ENCODE results near the gene AMPH.

AMPH gene

GRCh38 chr7:38630720-38631673 is at the start of gene AMPH:
TSS of gene AMPH (minus strand) at chr7:38631373. CDS start at chr7:38631351, 22 bp downstream.
- peak; percentile 16 to 51 for DNase-seq

GRCh38 chr7:38679419-38679818 is 48.2 kb upstream of the AMPH start:
- DNase-seq: no peak

- DNase-seq: no peak
Measured at GRCh38 chr7:38678698-38679054, 47.5 kb upstream of the AMPH start.

- DNase-seq: no peak
Measured at GRCh38 chr7:38677981-38678697, 47.0 kb upstream of the AMPH start.

- no peak for DNase-seq
Measured at GRCh38 chr7:38675494-38676106, 44.4 kb upstream of the AMPH start.

- DNase-seq: no peak
Measured at GRCh38 chr7:38674513-38674912, 43.3 kb upstream of the AMPH start.

GRCh38 chr7:38673795-38674194 is 42.6 kb upstream of the AMPH start:
- DNase-seq: no peak

GRCh38 chr7:38671911-38672905 is 41.0 kb upstream of the AMPH start:
- no peak for DNase-seq

GRCh38 chr7:38669965-38670520 is 38.9 kb upstream of the AMPH start:
- no peak for DNase-seq

GRCh38 chr7:38664972-38665371 is 33.8 kb upstream of the AMPH start:
- DNase-seq: no peak

- DNase-seq: no peak
Measured at GRCh38 chr7:38660427-38661099, 29.4 kb upstream of the AMPH start.

- no peak for DNase-seq
Measured at GRCh38 chr7:38659931-38660330, 28.8 kb upstream of the AMPH start.

- no peak for DNase-seq
Measured at GRCh38 chr7:38658921-38659320, 27.7 kb upstream of the AMPH start.

GRCh38 chr7:38656968-38657367 is 25.8 kb upstream of the AMPH start:
- DNase-seq: no peak

GRCh38 chr7:38655833-38656774 is 24.9 kb upstream of the AMPH start:
- no peak for DNase-seq

GRCh38 chr7:38637957-38638356 is 6.8 kb upstream of the AMPH start:
- DNase-seq: no peak

GRCh38 chr7:38632411-38632810 is 1.2 kb upstream of the AMPH start:
- no peak for DNase-seq

- no peak for DNase-seq
Measured at GRCh38 chr7:38629651-38630510, 1.3 kb downstream of the AMPH start.

Data from cerebellar nuclear complex (tissue), 1 donor.